LNCAP (cell line): ENCODE results near the gene SRP9.

Experiments
- TF ChIP-seq, protein P1 (sequence below): fragments of 450-650 bp; IDR thresholded peaks from 2 replicates; pipeline ENCODE4 v1.5.1; 2017; ENCODE audit warnings: mild to moderate bottlenecking

The SRP9 gene

DNA sequence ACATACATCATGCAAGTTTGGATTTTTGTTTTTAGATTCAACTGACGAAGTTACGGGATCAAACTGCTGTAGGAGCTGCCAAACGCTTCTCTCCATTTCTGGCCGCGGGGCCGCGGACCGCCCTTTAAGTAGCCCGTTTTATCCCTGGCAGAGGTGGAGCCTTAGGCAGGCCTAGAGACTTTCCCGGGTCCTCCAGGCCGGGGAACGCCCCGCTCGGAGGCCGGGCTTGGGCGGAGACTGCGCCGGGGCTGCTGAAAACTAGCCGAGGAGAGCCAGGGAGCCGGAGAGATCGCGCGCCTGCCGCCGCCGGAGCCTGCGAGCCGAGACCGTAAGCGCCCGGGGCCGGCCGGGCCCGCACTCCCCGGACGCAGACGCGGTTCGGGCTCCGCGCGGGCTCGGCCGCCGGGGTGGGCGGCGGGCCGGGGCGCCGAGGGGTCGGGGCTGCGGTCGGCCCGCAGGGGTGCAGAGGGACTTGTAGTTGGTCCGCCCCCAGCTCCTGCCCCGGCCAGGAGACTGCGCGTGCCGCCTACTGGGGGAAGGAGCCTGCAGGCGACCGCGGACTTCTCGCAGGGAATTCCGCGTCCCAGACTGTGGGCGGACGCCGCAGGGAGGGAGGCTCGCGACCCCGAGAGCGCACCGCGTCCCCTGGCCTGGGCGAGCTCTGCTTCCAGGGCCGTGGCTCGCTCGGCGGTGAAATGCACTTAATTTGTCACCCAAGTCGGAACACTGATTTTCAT, 32.4 kb downstream of the SRP9 start, which contains the start of gene EPHX1:
EPHX1 (plus strand) TSS at position 283 of the 737 bp plus-strand sequence. CDS start 18,606 bp downstream, outside the sequence.
- TF ChIP-seq, protein P1, sequence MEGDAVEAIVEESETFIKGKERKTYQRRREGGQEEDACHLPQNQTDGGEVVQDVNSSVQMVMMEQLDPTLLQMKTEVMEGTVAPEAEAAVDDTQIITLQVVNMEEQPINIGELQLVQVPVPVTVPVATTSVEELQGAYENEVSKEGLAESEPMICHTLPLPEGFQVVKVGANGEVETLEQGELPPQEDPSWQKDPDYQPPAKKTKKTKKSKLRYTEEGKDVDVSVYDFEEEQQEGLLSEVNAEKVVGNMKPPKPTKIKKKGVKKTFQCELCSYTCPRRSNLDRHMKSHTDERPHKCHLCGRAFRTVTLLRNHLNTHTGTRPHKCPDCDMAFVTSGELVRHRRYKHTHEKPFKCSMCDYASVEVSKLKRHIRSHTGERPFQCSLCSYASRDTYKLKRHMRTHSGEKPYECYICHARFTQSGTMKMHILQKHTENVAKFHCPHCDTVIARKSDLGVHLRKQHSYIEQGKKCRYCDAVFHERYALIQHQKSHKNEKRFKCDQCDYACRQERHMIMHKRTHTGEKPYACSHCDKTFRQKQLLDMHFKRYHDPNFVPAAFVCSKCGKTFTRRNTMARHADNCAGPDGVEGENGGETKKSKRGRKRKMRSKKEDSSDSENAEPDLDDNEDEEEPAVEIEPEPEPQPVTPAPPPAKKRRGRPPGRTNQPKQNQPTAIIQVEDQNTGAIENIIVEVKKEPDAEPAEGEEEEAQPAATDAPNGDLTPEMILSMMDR, result peak; percentile 53; the same call in 1 of the 2 replicates

GRCh38 chr1:225811622-225812487, 34.2 kb downstream of the SRP9 start:
- TF ChIP-seq, protein P1, result peak; percentile 60; the same call in 1 of the 2 replicates

GRCh38 chr1:225812488-225813213, 35.0 kb downstream of the SRP9 start:
- TF ChIP-seq, protein P1, result no peak

- TF ChIP-seq, protein P1, result no peak
Observed at GRCh38 chr1:225813214-225813964, 35.8 kb downstream of the SRP9 start.

DNA sequence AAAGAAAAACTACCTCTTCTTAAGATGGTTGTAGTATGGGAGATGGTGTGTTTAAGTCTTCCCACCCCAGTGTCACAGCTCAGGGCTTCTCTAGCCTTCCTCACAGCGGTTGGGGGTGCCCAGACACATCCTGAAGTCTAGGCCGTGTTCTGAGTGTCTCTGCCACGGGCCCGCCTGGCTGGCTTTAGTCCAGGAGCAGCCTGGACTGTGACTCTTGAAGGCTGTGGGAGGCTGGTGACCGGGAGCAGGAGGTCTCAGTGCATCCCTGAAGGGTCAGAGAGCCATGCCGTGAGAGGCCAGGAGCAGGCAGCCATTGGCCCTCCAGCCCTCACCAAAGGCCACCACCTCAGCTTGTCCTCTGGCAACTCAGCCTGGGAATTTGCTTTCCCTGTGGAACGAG, 36.8 kb downstream of the SRP9 start:
- TF ChIP-seq, protein P1, result no peak

DNA sequence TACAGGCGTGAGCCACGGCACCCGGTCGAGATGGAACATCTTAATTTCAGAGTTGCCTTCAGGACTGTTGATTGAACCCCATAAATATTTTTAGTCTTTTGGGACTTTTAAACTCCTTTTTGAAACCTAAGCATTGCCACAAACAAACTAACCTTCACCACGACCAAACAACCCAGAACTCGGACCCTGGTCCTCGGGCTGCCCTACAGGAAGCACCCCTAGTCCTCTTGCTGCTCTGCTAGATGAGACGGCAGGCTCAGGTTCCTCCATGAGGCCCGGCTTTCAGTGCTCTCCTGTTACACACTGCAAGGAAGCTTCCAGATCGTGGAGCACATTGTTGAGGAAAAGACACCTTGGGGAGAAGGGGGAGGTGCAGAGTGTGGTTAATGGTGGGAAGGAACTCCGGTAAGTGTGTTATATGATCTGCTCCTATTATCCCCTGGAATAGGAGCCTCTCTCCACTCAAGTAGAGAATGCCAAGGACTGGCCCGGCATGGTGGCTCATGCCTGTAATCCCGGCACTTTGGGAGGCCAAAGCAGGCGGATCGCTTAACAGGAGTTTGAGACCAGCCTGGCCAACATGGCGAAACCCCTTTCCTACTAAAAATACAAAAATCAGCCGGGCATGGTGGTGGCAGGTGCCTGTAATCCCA, 38.0 kb downstream of the SRP9 start:
- TF ChIP-seq, protein P1, result no peak
